Measurements from ENCODE around the gene AZIN2. TPM values are rescaled to one million over a fixed set of nuclear protein-coding genes. Genes with fewer than 3 reads are reported as not detected.

AZIN2 gene
- total and polyA plus RNA-seq, 9 of the 15 experiments (the other 6 are each of a cell fraction or from before 2014, with no cell fraction given): 0.06 to 0.91 (median 0.42) TPM; not detected in 2

DNA sequence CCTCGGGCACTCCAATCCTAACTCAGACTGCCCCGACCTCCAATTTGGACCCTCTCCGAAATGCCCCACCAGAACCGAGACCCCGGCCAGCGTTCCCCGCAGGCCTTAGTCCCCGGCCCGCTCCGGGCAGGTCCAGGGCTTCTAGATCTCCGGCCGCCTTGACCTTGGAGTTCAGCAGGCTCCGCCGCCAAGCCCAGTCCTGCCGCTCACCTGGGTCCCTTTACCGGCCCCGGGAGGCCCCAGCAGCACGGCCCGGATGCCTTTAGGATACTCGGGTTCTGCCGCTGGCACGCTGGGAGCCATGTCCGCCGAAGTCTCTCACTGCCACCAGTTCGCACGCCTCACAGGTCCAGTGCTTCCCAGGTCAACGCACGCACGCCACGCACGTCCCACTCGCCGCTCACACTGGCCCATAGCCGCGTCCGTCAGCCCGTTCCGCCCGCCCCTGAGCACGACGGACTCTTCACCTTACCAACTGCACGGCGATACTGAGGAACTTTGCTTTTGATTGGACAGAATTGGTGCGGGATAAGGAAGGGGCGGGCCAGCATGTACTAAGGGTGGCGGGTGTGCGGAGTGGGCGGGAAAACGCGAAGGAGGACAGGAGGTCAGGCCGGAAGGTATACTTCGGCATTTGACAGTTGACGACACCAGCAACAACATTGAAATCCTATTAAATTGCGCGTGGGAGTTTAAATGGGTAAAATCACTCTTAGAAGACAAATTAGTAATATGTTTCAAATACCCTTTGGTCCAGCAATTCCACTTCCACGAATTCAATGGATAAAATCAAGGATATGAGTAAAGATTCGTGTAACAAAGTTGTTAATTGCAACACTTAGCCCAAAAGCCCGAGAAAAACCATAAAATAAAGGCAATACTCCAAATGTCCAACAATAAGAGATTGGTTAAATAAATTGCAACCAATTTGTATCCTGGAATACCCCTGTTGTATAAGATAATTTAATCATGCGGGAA lies 44.1 kb upstream of the AZIN2 start, which contains the start of gene AK2 (continued):
- TF ChIP-seq ZNF445 (CRISPR knock-in tag; IDR thresholded peaks at IDR 0.05; ENCODE audit: low read depth) (no peak), ZBTB8A (IDR thresholded peaks at IDR 0.05; ENCODE audit: partially characterized antibody) (no peak), ZNF253 (CRISPR knock-in tag; conservative IDR thresholded peaks at IDR 0.05) (no peak), HNRNPL (IDR thresholded peaks at IDR 0.05; ENCODE audit: low read depth, low read length) (no peak), HDGF (IDR thresholded peaks at IDR 0.05) (no peak), ZNF589 (CRISPR knock-in tag; IDR thresholded peaks at IDR 0.05; ENCODE audit: low read depth) (peak; percentile 87), ZFPM2 (CRISPR knock-in tag; IDR thresholded peaks at IDR 0.05) (0 out of 2 replicates have a peak, but pooled peaks have one; percentile 46), HIVEP1 (CRISPR knock-in tag; IDR thresholded peaks at IDR 0.05) (no peak), THRAP3 (IDR thresholded peaks at IDR 0.05; ENCODE audit: borderline replicate concordance) (no peak; the same call in 1 of the 2 replicates), NFIX (CRISPR knock-in tag; IDR thresholded peaks at IDR 0.05; ENCODE audit: low read depth) (no peak), HLTF (IDR thresholded peaks at IDR 0.05) (no peak), POU5F1 (IDR thresholded peaks at IDR 0.05; ENCODE audit: borderline replicate concordance, low read depth, low read length, partially characterized antibody) (no peak), ZNF785 (CRISPR knock-in tag; IDR thresholded peaks at IDR 0.05) (no peak), MYBL2 (IDR thresholded peaks at IDR 0.05; ENCODE audit: low read depth) (peak; percentile 64; the same call in 1 of the 2 replicates), MYBL2 (CRISPR knock-in tag; IDR thresholded peaks at IDR 0.05; ENCODE audit: borderline replicate concordance) (no peak), ZNF23 (CRISPR knock-in tag; IDR thresholded peaks at IDR 0.05) (no peak), NR2F6 (CRISPR knock-in tag; IDR thresholded peaks at IDR 0.05) (no peak), GABPB1 (CRISPR knock-in tag; IDR thresholded peaks at IDR 0.05) (peak; percentile 91), RFX1 (IDR thresholded peaks at IDR 0.05) (peak; percentile 64; the same call in 1 of the 2 replicates), CCNT2 (IDR thresholded peaks at IDR 0.05; ENCODE audit: borderline replicate concordance, extremely low read depth, insufficient read length, low read depth, low read length) (no peak), TOE1 (IDR thresholded peaks at IDR 0.05; ENCODE audit: borderline replicate concordance) (no peak; the same call in 1 of the 2 replicates), TOE1 (CRISPR knock-in tag; IDR thresholded peaks at IDR 0.05; ENCODE audit: borderline replicate concordance, low read depth) (peak; percentile 55; the same call in 1 of the 2 replicates), ZNF3 (CRISPR knock-in tag; IDR thresholded peaks at IDR 0.05) (no peak)
- TF ChIP-seq, protein P1, sequence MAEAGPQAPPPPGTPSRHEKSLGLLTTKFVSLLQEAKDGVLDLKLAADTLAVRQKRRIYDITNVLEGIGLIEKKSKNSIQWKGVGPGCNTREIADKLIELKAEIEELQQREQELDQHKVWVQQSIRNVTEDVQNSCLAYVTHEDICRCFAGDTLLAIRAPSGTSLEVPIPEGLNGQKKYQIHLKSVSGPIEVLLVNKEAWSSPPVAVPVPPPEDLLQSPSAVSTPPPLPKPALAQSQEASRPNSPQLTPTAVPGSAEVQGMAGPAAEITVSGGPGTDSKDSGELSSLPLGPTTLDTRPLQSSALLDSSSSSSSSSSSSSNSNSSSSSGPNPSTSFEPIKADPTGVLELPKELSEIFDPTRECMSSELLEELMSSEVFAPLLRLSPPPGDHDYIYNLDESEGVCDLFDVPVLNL (CRISPR knock-in tag; IDR thresholded peaks at IDR 0.05; ENCODE audit: low read depth): peak; percentile 91
- TF ChIP-seq, protein P2, sequence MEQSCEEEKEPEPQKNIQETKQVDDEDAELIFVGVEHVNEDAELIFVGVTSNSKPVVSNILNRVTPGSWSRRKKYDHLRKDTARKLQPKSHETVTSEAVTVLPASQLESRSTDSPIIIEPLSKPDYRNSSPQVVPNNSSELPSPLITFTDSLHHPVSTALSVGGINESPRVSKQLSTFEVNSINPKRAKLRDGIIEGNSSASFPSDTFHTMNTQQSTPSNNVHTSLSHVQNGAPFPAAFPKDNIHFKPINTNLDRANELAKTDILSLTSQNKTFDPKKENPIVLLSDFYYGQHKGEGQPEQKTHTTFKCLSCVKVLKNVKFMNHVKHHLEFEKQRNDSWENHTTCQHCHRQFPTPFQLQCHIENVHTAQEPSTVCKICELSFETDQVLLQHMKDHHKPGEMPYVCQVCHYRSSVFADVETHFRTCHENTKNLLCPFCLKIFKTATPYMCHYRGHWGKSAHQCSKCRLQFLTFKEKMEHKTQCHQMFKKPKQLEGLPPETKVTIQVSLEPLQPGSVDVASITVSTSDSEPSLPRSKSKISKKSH (CRISPR knock-in tag; IDR thresholded peaks at IDR 0.05): no peak
- TF ChIP-seq, protein P3, sequence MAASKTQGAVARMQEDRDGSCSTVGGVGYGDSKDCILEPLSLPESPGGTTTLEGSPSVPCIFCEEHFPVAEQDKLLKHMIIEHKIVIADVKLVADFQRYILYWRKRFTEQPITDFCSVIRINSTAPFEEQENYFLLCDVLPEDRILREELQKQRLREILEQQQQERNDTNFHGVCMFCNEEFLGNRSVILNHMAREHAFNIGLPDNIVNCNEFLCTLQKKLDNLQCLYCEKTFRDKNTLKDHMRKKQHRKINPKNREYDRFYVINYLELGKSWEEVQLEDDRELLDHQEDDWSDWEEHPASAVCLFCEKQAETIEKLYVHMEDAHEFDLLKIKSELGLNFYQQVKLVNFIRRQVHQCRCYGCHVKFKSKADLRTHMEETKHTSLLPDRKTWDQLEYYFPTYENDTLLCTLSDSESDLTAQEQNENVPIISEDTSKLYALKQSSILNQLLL (CRISPR knock-in tag; IDR thresholded peaks at IDR 0.05; ENCODE audit: borderline replicate concordance): no peak

Data from K562 (cell line).